WTC11 (cell line): ENCODE measurements around the gene PCED1A.

Experiments used
- CTCF ChIP-seq: fragments of 200-600 bp; IDR thresholded peaks from 2 replicates; pipeline ENCODE4 v1.8.0; 2022; ENCODE audit warnings: antibody characterized with exemption
- ELF4 ChIP-seq: sonication (generic); formaldehyde crosslinking; IDR thresholded peaks from 2 replicates; pipeline ENCODE4 v1.8.1; 2022; ENCODE audit warnings: low read depth, mild to moderate bottlenecking, moderate library complexity, missing genetic modification reagents
- MAX ChIP-seq: sonication (generic); formaldehyde crosslinking; IDR thresholded peaks from 2 replicates; pipeline ENCODE4 v1.8.0; 2022; ENCODE audit warnings: mild to moderate bottlenecking, missing genetic modification reagents

- TF ChIP-seq CTCF (no peak), MAX (no peak), ELF4 (CRISPR knock-in tag) (no peak)
Measured at GRCh38 chr20:2805689-2806350, 34.6 kb downstream of the PCED1A start.
